Upper lobe of right lung (tissue), 1 donor: ENCODE results near the gene TBC1D12. TPM values are rescaled to one million over a fixed set of nuclear protein-coding genes. Genes with fewer than 3 reads are reported as not detected.
"Not testable (repeated sequence)": the region's sequence is repeated elsewhere in the genome, so short reads cannot be mapped to it uniquely, and the experiment has no call there.

ENCODE experiments used
- ATAC-seq: fragments of 200-7000 bp; cut with Tn5 transposase; one replicate; pipeline ENCODE4 v1.9.1; 2020; ENCODE audit warnings: mild to moderate bottlenecking, moderate library complexity
- DNase-seq: peaks from one replicate; pipeline ENCODE4 v3.0.0-alpha.2; 2020
- H3K27ac ChIP-seq: fragments of 200-600 bp; one replicate; pipeline ENCODE4 v1.8.0; 2022
- H3K27me3 ChIP-seq: fragments of 200-600 bp; one replicate; pipeline ENCODE4 v1.8.0; 2022; ENCODE audit warnings: mild to moderate bottlenecking
- H3K36me3 ChIP-seq: fragments of 200-600 bp; one replicate; pipeline ENCODE4 v1.8.0; 2022
- H3K4me1 ChIP-seq: fragments of 200-600 bp; one replicate; pipeline ENCODE4 v1.8.0; 2022
- H3K4me3 ChIP-seq: fragments of 200-600 bp; one replicate; pipeline ENCODE4 v1.8.0; 2022; ENCODE audit warnings: mild to moderate bottlenecking
- H3K9me3 ChIP-seq: fragments of 200-600 bp; one replicate; pipeline ENCODE4 v1.8.0; 2022
- CTCF ChIP-seq: fragments of 200-600 bp; IDR thresholded peaks from one replicate; pipeline ENCODE4 v1.8.0; 2022; ENCODE audit warnings: antibody characterized with exemption
- intact Hi-C: fragments of 100-400 bp; cut with DNase I; formaldehyde crosslinking; loops from one replicate; pipeline ENCODE4 v1.11.0; 2022
- total RNA-seq: library from RNA; stranded (reverse); fragmentation: NEBNext Ultra II Directional; extraction: Animal tissue kit (Norgen Biotek cat#: 25700); gene quantifications from one replicate; pipeline ENCODE4 v1.2.1, GENCODE V29; 2021
- donor health status: DM: no; HTN: yes; CAD: no; lungs with severe emphysema.

The TBC1D12 gene
- total RNA-seq, 1 donor from 2014 or later = 11.1 TPM

GRCh38 chr10:94370501-94370900 lies 31.8 kb upstream of the TBC1D12 start:
- no peaks in the 10 kb centered on the region for H3K36me3 ChIP-seq
- intact Hi-C loops = no loop called here
- no peak overlapping the region for H3K4me3 ChIP-seq
- TF ChIP-seq CTCF = no peak
- no peaks in the 10 kb centered on the region for H3K9me3 ChIP-seq
- no peaks in the 10 kb centered on the region for H3K4me1 ChIP-seq
- H3K27ac ChIP-seq = no peak overlapping the region
- H3K27me3 ChIP-seq = peaks cover 5% of the 10 kb centered on the region
- DNase-seq (no peak), ATAC-seq (no peak)

- H3K9me3 ChIP-seq = no peaks in the 10 kb centered on the region
- no peaks in the 10 kb centered on the region for H3K36me3 ChIP-seq
- ATAC-seq (no peak), DNase-seq (no peak)
- H3K27me3 ChIP-seq = peaks cover 5% of the 10 kb centered on the region
- no peaks in the 10 kb centered on the region for H3K4me1 ChIP-seq
- no peak for TF ChIP-seq CTCF
- intact Hi-C loops = no loop called here
- no peak overlapping the region for H3K4me3 ChIP-seq
- no peak overlapping the region for H3K27ac ChIP-seq
Measured at GRCh38 chr10:94375374-94375773, 27.0 kb upstream of the TBC1D12 start.

GRCh38 chr10:94376865-94377264 lies 25.5 kb upstream of the TBC1D12 start:
- H3K4me3 ChIP-seq = no peak overlapping the region
- no peaks in the 10 kb centered on the region for H3K9me3 ChIP-seq
- peaks cover 5% of the 10 kb centered on the region for H3K27me3 ChIP-seq
- DNase-seq (no peak), ATAC-seq (no peak)
- H3K27ac ChIP-seq = no peak overlapping the region
- no peak for TF ChIP-seq CTCF
- H3K36me3 ChIP-seq = no peaks in the 10 kb centered on the region
- H3K4me1 ChIP-seq = no peaks in the 10 kb centered on the region
- intact Hi-C loops = no loop called here

- intact Hi-C loops = no loop called here
- H3K9me3 ChIP-seq = no peaks in the 10 kb centered on the region
- no peaks in the 10 kb centered on the region for H3K36me3 ChIP-seq
- ATAC-seq (no peak), DNase-seq (no peak)
- H3K27me3 ChIP-seq = no peaks in the 10 kb centered on the region
- no peak overlapping the region for H3K4me3 ChIP-seq
- no peak overlapping the region for H3K27ac ChIP-seq
- TF ChIP-seq CTCF = no peak
- H3K4me1 ChIP-seq = no peaks in the 10 kb centered on the region
Measured at GRCh38 chr10:94383530-94383929, 18.8 kb upstream of the TBC1D12 start.

- H3K9me3 ChIP-seq, DNase-seq, H3K36me3 ChIP-seq, intact Hi-C loops, H3K4me3 ChIP-seq, H3K4me1 ChIP-seq, H3K27ac ChIP-seq, H3K27me3 ChIP-seq, ATAC-seq: not testable (repeated sequence)
Measured at GRCh38 chr10:94385733-94386132, 16.6 kb upstream of the TBC1D12 start.

- H3K4me3 ChIP-seq, ATAC-seq, H3K9me3 ChIP-seq, H3K4me1 ChIP-seq, DNase-seq, H3K27me3 ChIP-seq, H3K36me3 ChIP-seq, H3K27ac ChIP-seq, intact Hi-C loops: not testable (repeated sequence)
Measured at GRCh38 chr10:94392117-94392516, 10.2 kb upstream of the TBC1D12 start.
